ENCODE results near the gene TBC1D8. TPM values are rescaled to one million over a fixed set of nuclear protein-coding genes. Genes with fewer than 3 reads are reported as not detected.

The TBC1D8 gene
- polyA plus RNA-seq, 3 donors: 16.1 to 78.0 (median 22.4) TPM

DNA sequence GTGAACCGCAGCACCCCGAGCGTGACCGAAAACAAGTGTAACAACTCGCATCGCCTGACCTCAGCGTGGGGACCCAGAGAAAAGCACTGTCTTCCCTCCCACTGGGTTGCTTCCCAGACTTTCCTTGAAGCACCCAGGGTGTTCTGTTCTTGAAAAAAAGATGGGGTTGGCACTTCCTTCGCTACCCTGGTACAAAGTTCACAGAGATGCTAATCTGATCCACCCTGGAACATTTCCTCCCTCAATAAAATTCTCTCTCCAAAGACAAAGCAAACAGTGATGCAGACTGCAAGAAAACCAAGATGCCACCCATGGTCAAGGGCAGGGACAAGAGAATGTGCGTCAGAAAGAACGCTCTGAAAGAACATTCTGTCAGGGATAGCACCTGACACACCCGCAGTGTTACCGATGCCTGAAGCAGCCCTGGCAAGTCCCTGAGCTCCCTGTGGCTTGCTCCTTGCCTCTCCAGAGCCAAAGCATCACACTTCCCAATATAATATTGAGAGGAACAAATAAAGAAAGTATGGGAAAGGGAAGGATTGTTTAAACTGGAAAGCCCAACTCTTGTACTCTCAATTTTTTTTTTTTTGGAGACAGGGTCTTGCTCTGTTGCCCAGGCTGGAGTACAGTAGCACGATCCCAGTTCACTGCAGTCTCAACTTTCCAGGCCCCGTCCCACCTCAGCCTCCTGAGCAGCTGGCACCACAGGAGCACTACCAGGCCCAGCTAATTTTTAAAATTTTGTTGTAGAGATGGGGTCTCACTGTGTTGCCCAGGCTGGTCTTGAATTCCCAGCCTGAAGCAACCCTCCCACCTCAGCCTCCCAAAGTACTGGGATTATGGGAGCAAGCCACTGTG, 70.7 kb downstream of the TBC1D8 start:
- no peak for DNase-seq
- Histone ChIP-seq H3K79me2 (ENCODE audit: insufficient read depth, low read length) (no peaks in the 10 kb centered on the region), H3K4me2 (replicated peaks; ENCODE audit: extremely low read depth, low read length, poor library complexity, severe bottlenecking) (no peak overlapping the region), H3K4me1 (ENCODE audit: control insufficient read depth in 1 of 2, insufficient read depth in 2 of 2, low read length in 2 of 2) (no peaks in the 10 kb centered on the region), H3K36me3 (replicated peaks in 1 of 2; ENCODE audit: control insufficient read depth in 1 of 2, insufficient read depth in 2 of 2, low read length in 2 of 2) (peaks cover 0 to 41% of the 10 kb centered on the region in 2 donors), H3K9me3 (replicated peaks in 1 of 2; ENCODE audit: control insufficient read depth in 1 of 2, insufficient read depth in 1 of 2, low read length in 2 of 2) (no peaks in the 10 kb centered on the region), H3K27me3 (ENCODE audit: control insufficient read depth in 2 of 2, insufficient read depth in 2 of 2, low read length in 2 of 2) (no peaks in the 10 kb centered on the region), H3K9ac (ENCODE audit: insufficient read depth, low read length, poor library complexity, severe bottlenecking) (no peak overlapping the region), H4K20me1 (ENCODE audit: insufficient read depth, low read length) (peaks cover 94% of the 10 kb centered on the region), H3K27ac (ENCODE audit: low read depth in 1 of 2, low read length in 2 of 2) (no peak overlapping the region), H3K4me3 (replicated peaks in 1 of 3; ENCODE audit: low read depth in 2 of 3, low read length in 3 of 3) (no peak overlapping the region), H2AFZ (ENCODE audit: insufficient read depth, low read depth, low read length, poor library complexity, severe bottlenecking) (no peak overlapping the region)
- intact Hi-C loops (cut with micrococcal nuclease): loop anchor here in 1 of 2 donors (5.0 kb wide), 1 partner anchor 47 kb away; no protein-coding TSS in a partner anchor
- Mint-ChIP-seq H3K4me1 (peaks cover 4% of the 10 kb centered on the region), H3K27ac (no peak overlapping the region), H3K27me3 (ENCODE audit: low read depth in 3 of 3) (no peaks in the 10 kb centered on the region), H3K4me3 (no peak overlapping the region), H3K36me3 (peaks cover 56 to 64% of the 10 kb centered on the region in 2 donors), H3K9me3 (peaks cover 5 to 14% (median 10%) of the 10 kb centered on the region in 7 donors)
- WGBS (ENCODE audit: insufficient coverage): 100% methylated on average over 5 of the region's 14 CpGs
- TF ChIP-seq, protein P1, sequence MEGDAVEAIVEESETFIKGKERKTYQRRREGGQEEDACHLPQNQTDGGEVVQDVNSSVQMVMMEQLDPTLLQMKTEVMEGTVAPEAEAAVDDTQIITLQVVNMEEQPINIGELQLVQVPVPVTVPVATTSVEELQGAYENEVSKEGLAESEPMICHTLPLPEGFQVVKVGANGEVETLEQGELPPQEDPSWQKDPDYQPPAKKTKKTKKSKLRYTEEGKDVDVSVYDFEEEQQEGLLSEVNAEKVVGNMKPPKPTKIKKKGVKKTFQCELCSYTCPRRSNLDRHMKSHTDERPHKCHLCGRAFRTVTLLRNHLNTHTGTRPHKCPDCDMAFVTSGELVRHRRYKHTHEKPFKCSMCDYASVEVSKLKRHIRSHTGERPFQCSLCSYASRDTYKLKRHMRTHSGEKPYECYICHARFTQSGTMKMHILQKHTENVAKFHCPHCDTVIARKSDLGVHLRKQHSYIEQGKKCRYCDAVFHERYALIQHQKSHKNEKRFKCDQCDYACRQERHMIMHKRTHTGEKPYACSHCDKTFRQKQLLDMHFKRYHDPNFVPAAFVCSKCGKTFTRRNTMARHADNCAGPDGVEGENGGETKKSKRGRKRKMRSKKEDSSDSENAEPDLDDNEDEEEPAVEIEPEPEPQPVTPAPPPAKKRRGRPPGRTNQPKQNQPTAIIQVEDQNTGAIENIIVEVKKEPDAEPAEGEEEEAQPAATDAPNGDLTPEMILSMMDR (IDR thresholded peaks at IDR 0.05): no peak

DNA sequence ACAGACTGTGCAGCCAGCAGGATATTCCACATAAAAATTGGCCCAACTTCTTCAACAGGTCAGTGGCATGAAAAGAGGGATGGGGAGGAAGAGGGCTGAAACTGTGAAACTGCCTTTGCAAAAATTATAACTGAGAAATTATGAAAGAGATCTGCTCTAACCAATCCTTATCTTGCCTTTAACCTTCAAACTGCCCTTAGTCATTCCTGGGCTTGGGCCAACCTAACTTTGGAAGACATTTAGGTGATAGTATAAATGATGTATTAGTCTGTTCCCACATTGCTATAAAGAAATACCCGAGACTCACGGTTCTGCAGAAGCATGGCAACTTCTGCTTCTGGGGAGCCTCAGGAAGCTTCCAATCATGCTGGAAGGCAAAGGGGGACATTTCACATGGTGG, 74.6 kb downstream of the TBC1D8 start:
- Histone ChIP-seq H3K4me3 (replicated peaks in 1 of 3; ENCODE audit: low read depth in 2 of 3, low read length in 3 of 3) (no peak overlapping the region), H3K27ac (ENCODE audit: low read depth in 1 of 2, low read length in 2 of 2) (no peak overlapping the region), H3K79me2 (ENCODE audit: insufficient read depth, low read length) (no peaks in the 10 kb centered on the region), H2AFZ (ENCODE audit: insufficient read depth, low read depth, low read length, poor library complexity, severe bottlenecking) (no peak overlapping the region), H3K4me2 (replicated peaks; ENCODE audit: extremely low read depth, low read length, poor library complexity, severe bottlenecking) (no peak overlapping the region), H3K9me3 (replicated peaks in 1 of 2; ENCODE audit: control insufficient read depth in 1 of 2, insufficient read depth in 1 of 2, low read length in 2 of 2) (peaks cover 0 to 3% of the 10 kb centered on the region in 2 donors), H4K20me1 (ENCODE audit: insufficient read depth, low read length) (peaks cover 79% of the 10 kb centered on the region), H3K9ac (ENCODE audit: insufficient read depth, low read length, poor library complexity, severe bottlenecking) (no peak overlapping the region), H3K4me1 (ENCODE audit: control insufficient read depth in 1 of 2, insufficient read depth in 2 of 2, low read length in 2 of 2) (no peaks in the 10 kb centered on the region), H3K27me3 (ENCODE audit: control insufficient read depth in 2 of 2, insufficient read depth in 2 of 2, low read length in 2 of 2) (no peaks in the 10 kb centered on the region), H3K36me3 (replicated peaks in 1 of 2; ENCODE audit: control insufficient read depth in 1 of 2, insufficient read depth in 2 of 2, low read length in 2 of 2) (peaks cover 0 to 10% of the 10 kb centered on the region in 2 donors)
- Mint-ChIP-seq H3K9me3 (peaks cover 12 to 28% (median 21%) of the 10 kb centered on the region in 7 donors), H3K36me3 (peaks cover 31 to 45% of the 10 kb centered on the region in 2 donors), H3K4me3 (no peak overlapping the region), H3K4me1 (peaks cover 5% of the 10 kb centered on the region), H3K27me3 (ENCODE audit: low read depth in 3 of 3) (no peaks in the 10 kb centered on the region), H3K27ac (no peak overlapping the region)
- TF ChIP-seq, protein P1 (IDR thresholded peaks at IDR 0.05): no peak
- WGBS (ENCODE audit: insufficient coverage): 100% methylated on average over 2 of the region's 2 CpGs
- DNase-seq: no peak
- intact Hi-C loops (cut with micrococcal nuclease): no loop called here

Measured in CD14-positive monocyte (primary cell).